Upper lobe of left lung (tissue), 4 donors: ENCODE measurements around the gene PGBD5.

Experiments used
- POLR2A ChIP-seq, 4 donors: fragments of 450-650 bp; IDR thresholded peaks; one replicate each; pipeline ENCODE4 v1.5.1; 2016 to 2017; ENCODE audit warnings: antibody characterized with exemption in 4 of 4, mild to moderate bottlenecking in 2 of 4
- POLR2AphosphoS5 ChIP-seq, 2 donors: sonication (generic); formaldehyde crosslinking; IDR thresholded peaks; one replicate each; pipeline ENCODE4 v1.5.1; 2017; ENCODE audit warnings: antibody characterized with exemption in 2 of 2
- TF ChIP-seq, protein P1 (sequence below), 6 experiments: fragments of 450-650 bp in 4 of 6; fragments of 200-600 bp in 2 of 6; sonication (generic) in 2 of 6; IDR thresholded peaks; one replicate each; pipeline ENCODE4 v1.5.1; 2016 to 2019; ENCODE audit warnings: antibody characterized with exemption in 6 of 6

DNA sequence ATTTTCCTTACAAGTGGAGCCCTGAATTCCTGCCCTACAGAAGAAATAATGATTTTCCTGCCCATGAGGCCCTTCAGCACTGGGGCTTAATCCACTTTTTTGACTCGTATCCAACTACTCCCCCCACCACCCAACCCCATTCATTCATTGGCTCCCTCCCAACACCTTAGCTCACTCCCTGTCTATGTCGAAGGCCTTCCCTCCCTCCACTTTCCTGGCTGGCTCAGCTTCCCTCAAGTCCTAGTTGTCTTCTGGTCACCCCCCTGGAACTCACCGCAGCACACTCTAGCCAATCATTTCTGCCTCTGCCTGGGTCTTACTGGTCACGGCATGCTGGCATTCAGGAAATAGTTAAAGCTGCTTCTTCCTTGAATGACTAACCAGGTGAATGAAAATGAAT is 118.9 kb downstream of the PGBD5 start:
- TF ChIP-seq, protein P1, sequence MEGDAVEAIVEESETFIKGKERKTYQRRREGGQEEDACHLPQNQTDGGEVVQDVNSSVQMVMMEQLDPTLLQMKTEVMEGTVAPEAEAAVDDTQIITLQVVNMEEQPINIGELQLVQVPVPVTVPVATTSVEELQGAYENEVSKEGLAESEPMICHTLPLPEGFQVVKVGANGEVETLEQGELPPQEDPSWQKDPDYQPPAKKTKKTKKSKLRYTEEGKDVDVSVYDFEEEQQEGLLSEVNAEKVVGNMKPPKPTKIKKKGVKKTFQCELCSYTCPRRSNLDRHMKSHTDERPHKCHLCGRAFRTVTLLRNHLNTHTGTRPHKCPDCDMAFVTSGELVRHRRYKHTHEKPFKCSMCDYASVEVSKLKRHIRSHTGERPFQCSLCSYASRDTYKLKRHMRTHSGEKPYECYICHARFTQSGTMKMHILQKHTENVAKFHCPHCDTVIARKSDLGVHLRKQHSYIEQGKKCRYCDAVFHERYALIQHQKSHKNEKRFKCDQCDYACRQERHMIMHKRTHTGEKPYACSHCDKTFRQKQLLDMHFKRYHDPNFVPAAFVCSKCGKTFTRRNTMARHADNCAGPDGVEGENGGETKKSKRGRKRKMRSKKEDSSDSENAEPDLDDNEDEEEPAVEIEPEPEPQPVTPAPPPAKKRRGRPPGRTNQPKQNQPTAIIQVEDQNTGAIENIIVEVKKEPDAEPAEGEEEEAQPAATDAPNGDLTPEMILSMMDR (IDR thresholded peaks at IDR 0.05): no peak
- TF ChIP-seq POLR2AphosphoS5 (IDR thresholded peaks at IDR 0.05): no peak
- TF ChIP-seq POLR2A (IDR thresholded peaks at IDR 0.05): no peak
